Astrocyte of the hippocampus (primary cell): Measurements from ENCODE around the gene RGL3.
"Not testable (repeated sequence)": the region's sequence is repeated elsewhere in the genome, so short reads cannot be mapped to it uniquely, and the experiment has no call there.

ENCODE experiments used
- DNase-seq: peaks from one replicate; pipeline ENCODE4 v3.0.0; 2011; ENCODE audit warnings: low read depth, low spot score

RGL3 gene

GRCh38 chr19:11361771-11362731 lies 57.1 kb downstream of the RGL3 start:
- DNase-seq = no peak

GRCh38 chr19:11361037-11361770 lies 57.9 kb downstream of the RGL3 start:
- peak; percentile 24 for DNase-seq

DNA sequence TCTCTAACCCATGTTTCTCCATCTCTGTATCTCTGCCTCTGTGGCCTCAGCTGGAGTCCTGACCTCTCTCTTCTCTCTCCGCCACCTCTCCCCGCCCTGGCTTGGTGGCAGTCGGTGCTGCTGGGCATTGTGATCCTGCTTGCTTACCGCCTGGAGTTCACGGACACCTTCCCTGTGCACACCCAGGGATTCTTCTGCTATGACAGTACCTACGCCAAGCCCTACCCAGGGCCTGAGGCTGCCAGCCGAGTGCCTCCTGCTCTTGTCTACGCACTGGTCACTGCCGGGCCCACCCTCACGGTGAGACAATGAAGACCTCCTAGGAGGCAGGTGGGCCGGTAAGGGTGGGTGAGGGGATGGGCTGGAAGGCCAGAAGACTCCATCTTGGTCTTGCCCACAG lies 59.7 kb downstream of the RGL3 start:
- no peak for DNase-seq

GRCh38 chr19:11356676-11357550 lies 62.2 kb downstream of the RGL3 start:
- no peak for DNase-seq

GRCh38 chr19:11356074-11356397 lies 63.1 kb downstream of the RGL3 start:
- no peak for DNase-seq

DNA sequence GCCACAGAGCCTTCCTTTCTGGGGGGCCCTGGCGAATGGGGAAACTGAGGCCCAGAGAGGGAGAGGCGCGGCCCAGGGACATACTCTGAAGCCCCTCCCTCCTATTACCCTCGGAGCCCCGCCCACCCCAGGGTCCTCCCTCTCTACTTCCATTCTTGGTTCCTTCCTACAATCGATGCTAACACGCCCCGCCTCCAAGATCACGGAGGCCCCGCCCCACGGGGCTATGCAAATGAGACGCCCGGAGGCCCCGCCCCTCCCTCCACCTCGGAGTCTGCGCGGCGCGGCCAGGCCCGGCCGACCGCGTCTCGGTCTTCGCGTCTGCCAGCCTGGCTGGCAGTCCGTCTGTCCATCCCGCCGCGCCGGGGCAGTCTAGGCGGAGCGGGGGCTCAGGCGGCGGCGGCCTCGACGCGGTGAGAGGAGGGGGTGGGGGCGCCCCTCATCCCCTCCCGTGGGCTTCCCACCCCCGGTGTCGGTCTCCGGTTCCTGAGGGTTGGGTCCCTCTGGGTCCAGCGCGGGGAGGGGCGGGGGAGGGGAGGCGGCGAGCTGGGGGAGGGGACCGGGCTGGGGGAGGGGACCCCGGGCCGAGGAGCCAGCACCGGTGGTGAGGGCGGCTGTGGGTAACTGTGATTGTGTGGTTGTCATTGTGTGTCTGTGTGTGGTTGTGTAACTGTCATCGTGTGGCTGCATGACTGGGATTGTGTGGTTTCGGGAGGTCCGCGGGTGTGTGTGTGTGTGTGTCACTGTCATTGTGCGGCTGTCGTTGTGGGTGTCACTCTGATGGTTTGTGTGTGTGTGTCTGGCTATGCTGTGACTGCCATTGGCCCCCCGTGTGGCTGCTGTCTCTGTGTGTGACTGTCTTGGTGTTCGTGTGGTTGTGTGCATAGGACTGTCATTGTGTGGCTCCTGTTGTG lies 63.7 kb downstream of the RGL3 start, which contains the start of gene PLPPR2:
Gene PLPPR2, plus strand, starts transcription at position 273 of the 914 bp plus-strand sequence. CDS start 2,242 bp downstream, outside the sequence.
- peak; percentile 96 for DNase-seq

DNA sequence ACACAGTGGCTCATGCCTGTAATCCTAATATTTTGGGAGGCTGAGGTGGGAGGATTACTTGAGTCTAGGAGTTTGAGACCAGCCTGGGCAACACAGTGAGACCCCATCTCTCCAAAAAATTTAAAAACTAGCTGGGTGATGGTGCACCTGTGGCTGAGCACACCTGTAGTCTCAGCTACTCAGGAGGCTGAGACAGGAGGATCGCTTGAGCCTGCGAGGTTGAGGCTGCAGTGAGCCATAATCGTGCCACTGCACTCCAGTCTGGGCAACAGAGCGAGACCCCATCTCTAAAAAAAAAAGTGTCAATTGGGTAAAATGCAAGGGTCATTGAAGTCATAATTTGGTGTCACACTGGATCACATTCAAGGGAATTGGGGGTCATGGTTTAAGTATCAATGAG lies 65.0 kb downstream of the RGL3 start:
- DNase-seq = not testable (repeated sequence)

DNA sequence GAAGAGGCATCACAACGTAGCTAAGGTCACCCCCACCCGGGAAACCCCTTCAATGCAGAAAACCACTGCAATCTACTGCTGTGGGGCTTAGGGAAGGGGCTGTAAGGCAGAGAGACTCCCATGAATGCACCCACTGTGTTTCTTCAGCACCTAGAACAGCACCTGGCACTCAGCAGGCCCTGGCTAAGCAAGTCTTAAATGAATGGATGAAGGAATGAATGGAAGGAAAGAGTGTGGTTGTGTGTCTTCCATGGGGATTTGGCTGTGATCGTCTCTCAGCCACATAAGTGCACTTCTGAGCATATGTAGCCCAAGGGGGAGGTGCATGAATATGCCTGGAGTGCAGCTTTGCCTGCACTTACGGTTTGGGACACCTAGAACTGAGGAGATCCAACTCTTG lies 69.9 kb downstream of the RGL3 start:
- no peak for DNase-seq

DNA sequence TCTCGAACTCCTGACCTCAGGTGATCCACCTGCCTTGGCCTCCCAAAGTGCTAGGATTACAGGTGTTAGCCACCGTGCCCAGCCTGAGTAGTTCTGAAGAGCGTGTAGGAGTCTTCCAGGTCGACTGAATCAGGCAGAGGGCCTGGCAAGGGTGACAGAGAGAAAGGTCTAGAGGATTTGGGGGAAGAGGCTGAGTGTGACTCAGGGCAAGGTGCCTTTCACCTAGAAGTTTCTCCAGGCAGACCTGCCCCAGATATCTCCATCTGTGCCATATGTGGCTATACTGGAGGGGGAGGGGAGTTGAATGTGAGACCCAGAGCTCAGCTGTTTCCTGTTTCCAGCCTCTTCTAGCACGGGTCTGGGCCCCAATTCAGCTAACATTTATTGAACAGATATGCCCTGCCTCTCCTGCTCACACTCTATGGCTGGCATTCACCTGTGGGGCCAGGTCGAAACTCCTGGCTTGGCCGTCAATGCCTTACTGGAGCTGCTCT lies 71.5 kb downstream of the RGL3 start:
- DNase-seq = no peak

- peak; percentile 99 for DNase-seq
These were observed 72.8 kb downstream of the RGL3 start, which contains the start of the genes CCDC159 and TMEM205 for GRCh38 chr19:11346104-11346940. TSS of gene CCDC159 (plus strand) at chr19:11346519. CDS start at chr19:11346607, 88 bp downstream. TSS of gene TMEM205 (minus strand) at chr19:11346268. CDS start at chr19:11345619, 649 bp downstream.

DNA sequence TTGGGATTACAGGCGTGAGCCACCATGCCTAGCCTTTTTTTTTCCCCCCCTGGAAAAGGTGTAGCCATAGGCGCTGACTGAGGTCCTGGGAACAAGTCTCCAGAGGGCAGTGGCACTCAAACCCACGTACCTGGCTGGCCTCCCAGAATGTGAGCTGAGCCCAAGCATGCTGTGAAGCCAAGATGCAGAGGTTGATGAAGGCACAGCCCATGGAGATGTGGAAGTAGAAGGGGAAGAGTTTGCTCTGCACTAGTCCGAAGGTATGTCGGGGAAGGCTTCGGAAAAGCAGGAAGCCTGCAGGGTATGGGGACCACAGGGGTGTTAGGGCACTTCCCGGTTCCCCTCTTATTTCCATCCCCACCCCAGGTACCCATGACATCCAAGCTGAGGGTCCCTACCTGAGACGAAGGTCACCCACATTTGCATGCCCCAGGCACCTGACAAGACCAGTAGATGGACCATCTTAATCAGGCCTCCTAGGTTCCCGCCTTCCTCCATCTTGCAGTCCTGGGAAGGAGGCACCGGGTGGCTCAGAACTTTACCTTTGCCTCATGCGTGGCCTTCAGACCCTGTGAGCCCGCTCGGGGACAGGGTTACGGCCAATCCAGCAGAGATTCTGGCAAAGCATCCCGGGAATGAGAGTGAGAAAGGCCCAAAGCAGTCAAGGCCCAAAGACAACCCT lies 73.9 kb downstream of the RGL3 start:
- DNase-seq = no peak
